Body of pancreas (tissue), 4 donors: ENCODE results near the gene ZNF17. TPM values are rescaled to one million over a fixed set of nuclear protein-coding genes. Genes with fewer than 3 reads are reported as not detected.

Source experiments
- ATAC-seq: fragments of 150-250 bp; one replicate; pipeline ENCODE4 v1.9.1; 2016
- DNase-seq, 4 donors: peaks; one replicate each; pipeline ENCODE4 v3.0.0-alpha.2; 2019
- H3K27ac ChIP-seq, 4 donors: fragments of 200-600 bp; sonication (generic); 1 replicate in 3 of 4; 2 replicates in 1 of 4; pipeline versions ENCODE4 v1.5.1 to v1.6.1; 2016 to 2019; ENCODE audit warnings: mild to moderate bottlenecking in 1 of 4, mixed read lengths in 1 of 4, moderate library complexity in 1 of 4
- H3K27me3 ChIP-seq, 2 donors: fragments of 200-600 bp; sonication (generic); one replicate each; pipeline ENCODE4 v1.6.0; 2016; ENCODE audit warnings: mild to moderate bottlenecking in 1 of 2
- H3K36me3 ChIP-seq, 2 donors: fragments of 200-600 bp; sonication (generic); replicated peaks in 1 of 2; 2 replicates each; pipeline ENCODE4 v1.5.1; 2016; ENCODE audit warnings: low read depth in 2 of 2; ENCODE audit not compliant: insufficient read depth in 1 of 2
- H3K4me1 ChIP-seq: fragments of 200-600 bp; sonication (generic); one replicate; pipeline ENCODE4 v1.6.0; 2016
- H3K4me3 ChIP-seq, 2 donors: fragments of 200-600 bp; sonication (generic); 1 replicate in 1 of 2; 2 replicates in 1 of 2; pipeline ENCODE4 v1.5.1; 2016 to 2019
- H3K9me3 ChIP-seq, 3 donors: fragments of 200-600 bp; sonication (generic); 1 replicate in 2 of 3; 2 replicates in 1 of 3; pipeline ENCODE4 v1.5.1; 2016
- CTCF ChIP-seq, 7 experiments: fragments of 450-650 bp in 4 of 7; fragments of 200-600 bp in 3 of 7; sonication (generic) in 3 of 7; IDR thresholded peaks; one replicate each; pipeline ENCODE4 v1.5.1; 2016 to 2019; ENCODE audit warnings: antibody characterized with exemption in 7 of 7
- POLR2A ChIP-seq, 3 donors: fragments of 450-650 bp; IDR thresholded peaks; one replicate each; pipeline ENCODE4 v1.6.1; 2016; ENCODE audit warnings: antibody characterized with exemption in 3 of 3, mild to moderate bottlenecking in 2 of 3
- WGBS, 2 donors: methylation state at CpG; one replicate each; pipeline ENCODE4 v1.1.5; 2017; 5-methylcytosine and 5-hydroxymethylcytosine counted together
- intact Hi-C: fragments of 100-400 bp; cut with DNase I; formaldehyde crosslinking; loops from one replicate; pipeline ENCODE4 v1.15.1; 2023
- total RNA-seq, 2 donors: library from RNA; depleted of rRNA; stranded (reverse); fragments of >200 nt; gene quantifications; one replicate each; pipeline ENCODE4 v1.1.0, GENCODE V29; 2016

ZNF17 gene
- total RNA-seq, 2 donors from 2014 or later = 3.6 to 9.1 TPM

- Histone ChIP-seq H3K27me3 (no peaks in the 10 kb centered on the region), H3K9me3 (peaks cover 0 to 33% (median 0%) of the 10 kb centered on the region in 3 donors), H3K36me3 (peaks cover 18 to 19% of the 10 kb centered on the region in 2 donors), H3K4me1 (peaks cover 1% of the 10 kb centered on the region), H3K27ac (no peak overlapping the region), H3K4me3 (no peak overlapping the region)
- intact Hi-C loops = no loop called here
- no peak for ATAC-seq
- TF ChIP-seq CTCF (IDR thresholded peaks at IDR 0.05) = no peak
- no peak for TF ChIP-seq POLR2A (IDR thresholded peaks at IDR 0.05)
- 74 to 88% methylated on average over 5 of the region's 5 CpGs for WGBS, 2 donors
- DNase-seq = no peak
Observed at GRCh38 chr19:57395710-57396109, 15.3 kb upstream of the ZNF17 start.

- H3K9me3 ChIP-seq = peaks cover 0 to 46% (median 0%) of the 10 kb centered on the region in 3 donors
- H3K36me3 ChIP-seq = peaks cover 18 to 19% of the 10 kb centered on the region in 2 donors
- no peak for TF ChIP-seq POLR2A (IDR thresholded peaks at IDR 0.05)
- TF ChIP-seq CTCF (IDR thresholded peaks at IDR 0.05) = no peak
- H3K27ac ChIP-seq = no peak overlapping the region
- WGBS, 2 donors = 96% methylated on average over 5 of the region's 5 CpGs
- no peak for DNase-seq
- ATAC-seq = no peak
- H3K27me3 ChIP-seq = no peaks in the 10 kb centered on the region
- H3K4me3 ChIP-seq = no peak overlapping the region
- H3K4me1 ChIP-seq = no peaks in the 10 kb centered on the region
- intact Hi-C loops = no loop called here
Observed at GRCh38 chr19:57398868-57399267, 12.1 kb upstream of the ZNF17 start.

- Histone ChIP-seq H3K27ac (no peak overlapping the region), H3K27me3 (no peaks in the 10 kb centered on the region), H3K9me3 (peaks cover 0 to 31% (median 0%) of the 10 kb centered on the region in 3 donors), H3K4me3 (no peak overlapping the region), H3K36me3 (peaks cover 0 to 2% of the 10 kb centered on the region in 2 donors), H3K4me1 (no peaks in the 10 kb centered on the region)
- DNase-seq (no peak), ATAC-seq (no peak)
- WGBS, 2 donors = 72 to 86% methylated on average over 3 to 8 of the region's 9 CpGs
- no peak for TF ChIP-seq POLR2A (IDR thresholded peaks at IDR 0.05)
- TF ChIP-seq CTCF (IDR thresholded peaks at IDR 0.05) = no peak
- intact Hi-C loops = no loop called here
Observed at GRCh38 chr19:57403737-57404563, 7.0 kb upstream of the ZNF17 start.

- peaks cover 2% of the 10 kb centered on the region for H3K4me1 ChIP-seq
- H3K9me3 ChIP-seq = peaks cover 0 to 17% (median 0%) of the 10 kb centered on the region in 3 donors
- H3K36me3 ChIP-seq = no peaks in the 10 kb centered on the region
- intact Hi-C loops = no loop called here
- TF ChIP-seq CTCF (IDR thresholded peaks at IDR 0.05) (peak in 6 of 7 experiments; percentile 30 to 51 (median 40)), POLR2A (IDR thresholded peaks at IDR 0.05) (no peak)
- peak; percentile 47 to 54 (median 52) for DNase-seq
- 14% methylated on average over 8 of the region's 8 CpGs for WGBS, 2 donors
- no peak overlapping the region for H3K4me3 ChIP-seq
- ATAC-seq = peak; percentile 51
- H3K27me3 ChIP-seq = no peaks in the 10 kb centered on the region
- H3K27ac ChIP-seq = no peak overlapping the region
Observed at GRCh38 chr19:57406516-57407123, 4.3 kb upstream of the ZNF17 start.
